IMR-90 (cell line): ENCODE data around the gene TMEM63B.

ENCODE experiments used
- FOS ChIP-seq: fragments of 150-350 bp; IDR thresholded peaks from 2 replicates; pipeline ENCODE4 v1.6.1; 2016; ENCODE audit warnings: low read depth, low read length
- MAFK ChIP-seq: IDR thresholded peaks from 2 replicates; pipeline ENCODE4 v1.6.1; 2012; ENCODE audit warnings: low read depth, low read length, improper control_type of control experiment
- MAZ ChIP-seq: IDR thresholded peaks from 2 replicates; pipeline ENCODE4 v1.6.1; 2012; ENCODE audit warnings: low read depth, mild to moderate bottlenecking, low read length, improper control_type of control experiment, moderate library complexity, borderline replicate concordance
- POLR2A ChIP-seq: IDR thresholded peaks from 2 replicates; pipeline ENCODE4 v1.6.1; 2012; ENCODE audit warnings: mild to moderate bottlenecking, low read depth, low read length
- RCOR1 ChIP-seq: IDR thresholded peaks from 2 replicates; pipeline ENCODE4 v1.6.1; 2012; ENCODE audit warnings: mild to moderate bottlenecking, low read length, improper control_type of control experiment; ENCODE audit not compliant: insufficient replicate concordance
- RFX5 ChIP-seq: IDR thresholded peaks from 2 replicates; pipeline ENCODE4 v1.8.0; 2012; ENCODE audit warnings: low read depth, mild to moderate bottlenecking, low read length, moderate library complexity
- TF ChIP-seq, protein P1 (sequence below): conservative IDR thresholded peaks from 2 replicates; pipeline ENCODE4 v1.5.1; 2012; ENCODE audit warnings: mild to moderate bottlenecking, low read depth, low read length, improper control_type of control experiment

DNA sequence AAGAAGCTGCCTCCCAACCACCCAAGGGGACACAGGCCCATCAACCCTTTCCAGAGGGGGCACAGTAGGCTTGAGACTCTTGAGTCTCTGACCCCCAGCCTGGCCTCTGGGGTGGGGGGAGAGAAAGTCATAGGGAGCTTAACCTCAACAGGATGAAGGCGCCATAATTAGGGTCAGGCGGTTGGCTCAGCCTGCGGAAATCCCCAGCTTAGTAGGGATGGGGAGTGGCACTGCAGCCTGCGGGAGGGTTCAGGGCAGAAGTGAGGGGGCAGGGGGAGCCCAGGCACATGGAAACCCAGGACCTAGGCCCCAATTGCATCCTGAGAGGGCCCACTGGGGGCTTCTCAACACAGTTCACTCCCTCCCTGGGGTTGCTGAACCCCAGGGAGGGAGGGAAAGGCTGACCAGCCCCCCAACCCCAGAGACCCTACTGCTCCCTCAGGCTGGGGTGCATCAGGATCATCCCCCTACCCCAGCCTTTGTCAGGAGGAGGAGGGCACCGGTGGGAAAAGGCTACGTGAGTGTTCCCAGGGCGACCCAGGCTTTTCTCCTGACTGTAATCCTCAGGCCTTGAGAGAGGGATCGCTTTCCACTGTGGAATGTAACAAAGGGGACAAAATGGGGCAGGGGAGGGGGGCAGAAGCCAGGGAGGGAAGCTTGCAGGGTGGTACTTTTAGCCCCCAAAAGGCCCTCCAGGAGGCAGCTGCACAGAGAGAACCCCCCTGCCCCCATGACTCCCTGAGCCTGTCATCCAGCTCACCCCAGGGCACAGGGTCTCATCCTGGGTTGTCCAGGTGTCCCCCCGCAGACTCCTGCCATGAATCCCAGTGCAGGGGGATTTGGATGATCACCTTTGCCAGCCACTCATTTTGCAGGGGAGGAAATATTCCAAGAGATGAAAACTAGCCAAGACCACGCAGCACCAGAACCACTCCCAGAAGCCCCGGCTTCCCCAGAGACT lies 46.5 kb upstream of the TMEM63B start:
- TF ChIP-seq, protein P1, sequence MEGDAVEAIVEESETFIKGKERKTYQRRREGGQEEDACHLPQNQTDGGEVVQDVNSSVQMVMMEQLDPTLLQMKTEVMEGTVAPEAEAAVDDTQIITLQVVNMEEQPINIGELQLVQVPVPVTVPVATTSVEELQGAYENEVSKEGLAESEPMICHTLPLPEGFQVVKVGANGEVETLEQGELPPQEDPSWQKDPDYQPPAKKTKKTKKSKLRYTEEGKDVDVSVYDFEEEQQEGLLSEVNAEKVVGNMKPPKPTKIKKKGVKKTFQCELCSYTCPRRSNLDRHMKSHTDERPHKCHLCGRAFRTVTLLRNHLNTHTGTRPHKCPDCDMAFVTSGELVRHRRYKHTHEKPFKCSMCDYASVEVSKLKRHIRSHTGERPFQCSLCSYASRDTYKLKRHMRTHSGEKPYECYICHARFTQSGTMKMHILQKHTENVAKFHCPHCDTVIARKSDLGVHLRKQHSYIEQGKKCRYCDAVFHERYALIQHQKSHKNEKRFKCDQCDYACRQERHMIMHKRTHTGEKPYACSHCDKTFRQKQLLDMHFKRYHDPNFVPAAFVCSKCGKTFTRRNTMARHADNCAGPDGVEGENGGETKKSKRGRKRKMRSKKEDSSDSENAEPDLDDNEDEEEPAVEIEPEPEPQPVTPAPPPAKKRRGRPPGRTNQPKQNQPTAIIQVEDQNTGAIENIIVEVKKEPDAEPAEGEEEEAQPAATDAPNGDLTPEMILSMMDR = no peak
- no peak for TF ChIP-seq RFX5
- no peak for TF ChIP-seq POLR2A
- no peak for TF ChIP-seq RCOR1
- no peak for TF ChIP-seq FOS
- TF ChIP-seq MAZ = no peak
- no peak for TF ChIP-seq MAFK
